Omental fat pad (tissue), 4 donors: ENCODE results near the gene HMGN3. TPM values are rescaled to one million over a fixed set of nuclear protein-coding genes. Genes with fewer than 3 reads are reported as not detected.

Experiments
- ATAC-seq: fragments of 150-250 bp; one replicate; pipeline ENCODE4 v1.9.1; 2016; ENCODE audit warnings: mild to moderate bottlenecking, moderate library complexity; ENCODE audit not compliant: low FRiP score
- DNase-seq: peaks from one replicate; pipeline ENCODE4 v3.0.0-alpha.2; 2019; ENCODE audit warnings: low spot score
- CTCF ChIP-seq, 3 donors: fragments of 450-650 bp; IDR thresholded peaks; one replicate each; pipeline ENCODE4 v1.5.1; 2016 to 2017; ENCODE audit warnings: antibody characterized with exemption in 3 of 3, mild to moderate bottlenecking in 3 of 3, moderate library complexity in 2 of 3
- total RNA-seq, 4 donors: library from RNA; depleted of rRNA; stranded (reverse); fragments of >200 nt; gene quantifications; one replicate each; pipeline ENCODE4 v1.1.0, GENCODE V29; 2016

Gene HMGN3
- total RNA-seq, 4 donors from 2014 or later, result 26.7 to 66.2 (median 51.3) TPM

GRCh38 chr6:79246891-79247290 lies 12.4 kb upstream of the HMGN3 start:
- DNase-seq (no peak), ATAC-seq (no peak)
- no peak for TF ChIP-seq CTCF (IDR thresholded peaks at IDR 0.05)

- no peak for TF ChIP-seq CTCF (IDR thresholded peaks at IDR 0.05)
- ATAC-seq, result no peak
- DNase-seq, result no peak
Observed at GRCh38 chr6:79241228-79241627, 6.7 kb upstream of the HMGN3 start.

- no peak for ATAC-seq
- TF ChIP-seq CTCF (IDR thresholded peaks at IDR 0.05), result no peak
- DNase-seq, result no peak
Observed at GRCh38 chr6:79240509-79240908, 6.0 kb upstream of the HMGN3 start.

GRCh38 chr6:79239536-79240168 lies 5.2 kb upstream of the HMGN3 start:
- ATAC-seq (no peak), DNase-seq (no peak)
- TF ChIP-seq CTCF (IDR thresholded peaks at IDR 0.05), result no peak

GRCh38 chr6:79238919-79239318 lies 4.4 kb upstream of the HMGN3 start:
- no peak for DNase-seq
- TF ChIP-seq CTCF (IDR thresholded peaks at IDR 0.05), result no peak
- ATAC-seq, result no peak

- TF ChIP-seq CTCF (IDR thresholded peaks at IDR 0.05), result no peak
- DNase-seq, result no peak
- no peak for ATAC-seq
Observed at GRCh38 chr6:79236711-79237110, 2.2 kb upstream of the HMGN3 start.

- no peak for TF ChIP-seq CTCF (IDR thresholded peaks at IDR 0.05)
- peak; percentile 93 for ATAC-seq
- peak; percentile 66 for DNase-seq
Observed at GRCh38 chr6:79233611-79234149, 802 bp downstream of the HMGN3 start.
